ENCODE results near the gene GDAP1L1.
A peak's percentile ranks its signal among the peaks of the same experiment; 100 is the strongest.
"Not testable (repeated sequence)": the region's sequence is repeated elsewhere in the genome, so short reads cannot be mapped to it uniquely, and the experiment has no call there.

The GDAP1L1 gene

DNA sequence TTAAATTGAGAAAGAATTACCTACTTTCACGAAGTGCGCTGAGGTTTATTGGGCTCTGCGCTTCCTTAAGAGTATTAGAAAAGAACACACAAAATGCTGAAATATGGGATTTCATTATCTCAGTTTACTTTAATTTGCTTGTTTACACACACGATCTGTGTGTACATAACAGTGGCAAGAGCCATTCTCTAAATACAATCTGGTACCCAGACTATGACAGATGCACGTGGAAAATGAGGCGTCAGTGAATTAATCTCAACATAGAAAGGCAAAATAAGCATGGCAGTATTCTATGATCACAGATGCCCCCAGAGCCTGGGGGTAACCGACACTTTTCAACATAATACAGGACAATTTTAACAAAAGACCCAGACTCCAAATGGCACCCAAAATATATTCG is 55.6 kb downstream of the GDAP1L1 start:
- DNase-seq (ENCODE audit: low read depth): no peak

- DNase-seq (ENCODE audit: low read depth): no peak
Observed at GRCh38 chr20:44304383-44304782, 57.3 kb downstream of the GDAP1L1 start.

GRCh38 chr20:44306927-44307326 is 59.8 kb downstream of the GDAP1L1 start:
- no peak for DNase-seq (ENCODE audit: low read depth)

- DNase-seq (ENCODE audit: low read depth): no peak
Observed at GRCh38 chr20:44309763-44310663, 62.9 kb downstream of the GDAP1L1 start.

DNA sequence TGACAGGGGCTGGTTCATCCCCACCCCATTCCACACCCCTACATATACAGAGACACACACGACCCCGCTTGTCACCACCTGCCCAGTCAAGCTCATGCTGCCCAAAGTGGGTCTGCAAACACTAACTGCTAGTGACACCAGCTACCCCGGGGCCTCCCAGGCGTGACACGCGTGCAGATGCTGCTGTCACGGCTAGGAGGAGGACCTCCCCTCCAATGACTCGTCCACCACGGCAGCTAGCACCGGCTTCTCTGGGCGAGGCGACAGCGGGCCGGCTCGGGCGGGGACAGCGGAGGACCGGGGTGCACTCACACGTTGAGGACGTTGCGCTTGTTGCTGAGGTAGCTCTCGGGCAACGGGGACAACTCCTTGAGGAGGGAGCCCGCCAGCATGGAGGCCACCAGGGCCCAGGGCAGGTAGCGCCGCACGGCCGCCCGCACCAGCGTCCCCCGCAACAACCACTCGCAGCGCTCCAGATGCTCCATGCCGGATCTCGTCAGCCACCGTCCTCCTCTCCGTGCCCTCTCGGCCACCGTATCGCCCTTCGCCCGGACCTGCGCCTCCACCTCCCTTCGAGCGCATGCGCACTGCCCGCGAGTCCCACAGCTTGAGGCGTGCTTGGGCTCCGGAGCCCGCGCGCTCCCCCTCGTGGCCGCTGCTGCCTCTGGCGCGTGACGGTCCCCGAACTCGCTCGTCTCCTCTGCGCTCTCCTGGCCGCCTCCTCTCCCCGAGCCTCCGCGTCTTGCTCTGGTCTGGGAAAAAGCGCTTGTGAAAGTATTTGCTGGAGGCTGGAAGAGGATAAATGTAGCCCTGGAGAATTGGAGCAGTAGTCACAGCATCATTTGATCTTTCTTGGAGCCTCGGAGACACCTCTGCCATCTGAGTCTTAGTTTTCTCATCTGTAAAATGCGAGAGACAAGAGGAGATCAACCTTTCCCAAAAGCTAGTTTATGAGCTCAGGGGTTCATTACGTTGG is 63.8 kb downstream of the GDAP1L1 start, which contains the start of gene FITM2:
TSS of gene FITM2 (minus strand) at position 539 of the 976 bp plus-strand sequence. CDS start at position 485, 54 bp downstream.
- DNase-seq (ENCODE audit: low read depth): peak; percentile 98

DNA sequence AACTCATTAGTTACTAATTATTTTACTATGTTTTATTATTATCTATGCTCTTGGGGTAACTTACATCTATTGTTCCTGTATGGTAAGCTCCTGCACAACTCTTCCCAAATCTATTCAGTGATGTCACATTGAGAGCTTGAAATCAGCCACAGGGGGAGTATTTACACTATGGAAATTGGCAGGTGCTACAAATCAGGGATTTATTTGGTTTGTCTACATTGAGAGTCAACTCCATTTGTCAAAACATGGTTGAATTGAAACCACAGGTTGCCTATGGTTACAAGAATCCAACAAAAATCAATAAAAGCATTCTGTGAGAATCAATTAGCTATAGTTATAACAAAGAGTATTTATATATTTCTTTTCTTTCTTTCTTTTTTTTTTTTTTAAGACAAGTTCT is 67.8 kb downstream of the GDAP1L1 start:
- DNase-seq (ENCODE audit: low read depth): no peak

- no peak for DNase-seq (ENCODE audit: low read depth)
Observed at GRCh38 chr20:44319839-44320422, 72.8 kb downstream of the GDAP1L1 start.

DNA sequence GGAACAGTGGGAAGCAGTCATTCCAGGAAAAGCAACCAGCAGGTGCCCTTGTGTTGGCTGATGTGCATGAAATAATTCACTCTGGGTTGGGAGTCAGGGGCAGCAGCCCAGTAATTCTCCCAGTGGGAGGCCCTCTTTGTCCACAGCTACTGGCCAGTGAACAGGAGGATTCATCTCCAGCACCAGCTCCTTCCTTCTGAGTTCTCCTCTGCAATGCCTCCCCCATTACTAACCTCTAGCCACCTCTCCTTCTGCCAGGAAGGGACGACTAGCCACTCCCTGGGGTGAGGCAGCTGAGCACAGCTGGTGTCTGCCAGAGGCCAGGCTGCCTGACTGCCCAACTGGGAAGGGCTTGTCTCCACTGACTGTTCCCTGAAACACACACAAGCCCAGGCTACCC is 77.2 kb downstream of the GDAP1L1 start:
- DNase-seq (ENCODE audit: low read depth): no peak

- DNase-seq (ENCODE audit: low read depth): no peak
Observed at GRCh38 chr20:44326391-44327159, 79.5 kb downstream of the GDAP1L1 start.

DNA sequence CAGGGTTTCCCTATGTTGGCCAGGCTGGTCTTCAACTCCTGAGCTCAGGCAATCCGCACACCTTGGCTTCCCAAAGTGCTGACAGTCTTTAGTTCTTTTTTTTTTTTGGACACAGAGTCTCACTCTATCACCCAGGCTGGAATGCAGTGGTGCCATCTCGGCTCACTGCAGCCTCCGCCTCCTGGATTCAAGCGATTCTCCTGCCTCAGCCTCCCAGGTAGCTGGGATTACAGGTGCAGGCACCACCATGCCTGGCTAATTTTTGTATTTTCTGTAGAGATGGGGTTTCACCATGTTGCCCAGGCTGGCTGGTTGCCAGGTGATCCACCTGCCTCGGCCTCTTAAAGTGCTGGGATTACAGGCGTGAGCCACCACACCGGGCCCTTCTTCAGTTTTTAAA is 80.6 kb downstream of the GDAP1L1 start:
- not testable (repeated sequence) for DNase-seq (ENCODE audit: low read depth)

DNA sequence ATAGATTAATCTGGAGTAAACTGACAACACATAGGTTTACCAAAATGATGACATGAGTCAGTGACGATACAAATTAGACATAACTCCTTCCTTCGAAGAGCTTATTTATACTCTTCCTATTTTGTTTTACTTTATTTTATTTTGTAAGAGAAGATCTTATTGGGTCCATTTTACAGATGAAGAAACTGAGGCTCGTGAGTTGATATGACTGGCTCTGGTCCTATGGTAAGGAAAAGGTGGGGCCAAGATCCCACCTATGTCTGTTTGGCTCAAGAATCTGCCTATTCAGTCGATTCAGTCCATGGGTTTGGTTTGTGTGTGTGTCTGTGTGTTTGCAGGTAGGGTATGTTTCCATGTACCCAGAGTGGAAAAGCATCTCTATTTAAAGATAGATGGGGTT is 81.3 kb downstream of the GDAP1L1 start:
- no peak for DNase-seq (ENCODE audit: low read depth)

Data from T-helper 22 cell (primary cell).